ENCODE measurements around the gene MACO1.

- TF ChIP-seq POLR2A (IDR thresholded peaks at IDR 0.05; ENCODE audit: low read length) (peak; percentile 98), GATA1 (IDR thresholded peaks at IDR 0.05; ENCODE audit: low read depth, low read length) (no peak)
Measured at GRCh38 chr1:25430073-25430966, at the start of gene MACO1.
